Stimulated activated naive CD4-positive, alpha-beta T cell treated with Interleukin-2 at 50 U/mL for 16 hours (primary cell): ENCODE measurements around the gene HOXA10.

Source experiments
- DNase-seq: peaks from one replicate; lab custom pipeline; 2025; lab: John Stamatoyannopoulos, UW

HOXA10 gene

DNA sequence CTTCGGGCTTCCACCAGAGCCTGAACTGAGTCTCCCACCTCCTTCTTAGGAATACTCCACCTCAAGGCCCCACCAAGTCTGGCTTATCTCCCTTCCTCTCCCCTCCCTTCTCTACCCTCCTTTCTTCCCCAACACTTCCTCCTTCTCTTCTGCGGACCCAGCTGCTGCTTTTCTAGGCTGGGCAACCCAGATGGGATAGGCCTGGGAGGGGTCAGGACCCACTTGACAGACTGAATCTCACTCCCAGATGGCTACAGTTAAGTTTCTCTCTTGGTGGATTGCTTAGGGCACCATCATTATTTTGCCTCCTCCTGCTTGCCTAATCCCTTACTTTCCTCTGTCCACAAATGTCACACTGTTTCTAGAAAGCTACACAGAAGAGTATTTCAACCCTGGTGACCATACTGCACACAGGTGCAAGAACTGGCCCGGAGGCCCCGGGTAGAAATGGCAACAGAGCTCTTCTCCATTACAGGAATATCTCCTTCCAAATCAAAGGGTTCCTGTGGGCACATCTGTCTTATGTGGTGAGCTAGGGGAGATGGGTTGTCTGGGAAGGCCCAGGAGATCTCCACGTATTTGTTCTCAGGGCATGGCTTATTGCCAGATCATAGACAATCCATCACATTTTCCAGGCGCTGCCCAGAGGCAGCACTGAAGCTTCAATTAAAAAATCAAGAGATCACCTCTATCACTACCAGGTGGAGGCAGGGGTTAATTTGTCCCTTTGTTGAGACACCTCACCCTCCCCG is 16.1 kb upstream of the HOXA10 start:
- no peak for DNase-seq

GRCh38 chr7:27189295-27189996 is 15.3 kb upstream of the HOXA10 start:
- DNase-seq, result no peak

DNA sequence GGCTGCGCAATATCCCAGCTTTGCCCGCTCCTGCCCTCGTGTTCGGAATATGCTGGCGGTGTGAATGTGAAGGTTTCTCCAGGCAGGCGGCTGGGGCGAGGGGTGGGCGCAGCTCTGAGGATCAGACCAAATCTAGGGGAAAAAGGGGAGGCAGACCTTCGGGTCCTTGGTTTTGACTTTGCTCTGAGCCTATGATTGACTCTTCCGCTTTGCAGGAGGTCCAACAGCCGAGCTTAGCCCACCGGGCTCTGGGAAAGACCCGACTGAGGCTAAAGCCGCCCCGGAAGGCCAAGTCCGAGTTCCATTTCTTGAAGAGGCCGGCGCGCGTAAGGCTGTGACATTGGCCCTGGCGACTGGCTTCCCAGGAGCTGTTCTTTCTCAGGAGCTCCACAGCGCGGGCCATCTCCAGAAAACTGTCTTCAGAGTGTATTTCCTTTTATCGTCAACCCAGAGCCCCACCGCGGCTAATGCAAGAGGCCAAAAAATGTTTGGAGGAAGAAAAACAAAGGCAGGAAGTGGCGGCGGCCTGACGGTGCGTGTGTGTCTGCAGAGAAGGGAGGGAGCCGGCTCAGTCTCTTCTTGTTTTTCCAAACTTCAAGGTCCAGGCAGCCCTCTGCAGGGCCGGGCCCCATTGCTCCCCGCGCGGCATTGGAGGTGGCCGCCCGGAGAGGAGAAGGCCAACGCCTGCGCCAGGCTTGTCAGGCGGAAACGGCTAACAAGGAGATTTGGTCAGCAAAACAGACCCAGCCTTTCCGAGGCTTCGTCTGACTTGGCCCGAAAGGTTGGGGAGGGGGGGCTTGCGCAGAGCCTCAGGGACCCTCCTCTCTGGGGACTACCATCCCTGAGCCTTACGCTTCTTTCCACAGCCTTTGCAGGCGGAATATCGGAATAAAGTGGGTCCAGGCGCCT is 14.5 kb upstream of the HOXA10 start:
- DNase-seq, result no peak

DNA sequence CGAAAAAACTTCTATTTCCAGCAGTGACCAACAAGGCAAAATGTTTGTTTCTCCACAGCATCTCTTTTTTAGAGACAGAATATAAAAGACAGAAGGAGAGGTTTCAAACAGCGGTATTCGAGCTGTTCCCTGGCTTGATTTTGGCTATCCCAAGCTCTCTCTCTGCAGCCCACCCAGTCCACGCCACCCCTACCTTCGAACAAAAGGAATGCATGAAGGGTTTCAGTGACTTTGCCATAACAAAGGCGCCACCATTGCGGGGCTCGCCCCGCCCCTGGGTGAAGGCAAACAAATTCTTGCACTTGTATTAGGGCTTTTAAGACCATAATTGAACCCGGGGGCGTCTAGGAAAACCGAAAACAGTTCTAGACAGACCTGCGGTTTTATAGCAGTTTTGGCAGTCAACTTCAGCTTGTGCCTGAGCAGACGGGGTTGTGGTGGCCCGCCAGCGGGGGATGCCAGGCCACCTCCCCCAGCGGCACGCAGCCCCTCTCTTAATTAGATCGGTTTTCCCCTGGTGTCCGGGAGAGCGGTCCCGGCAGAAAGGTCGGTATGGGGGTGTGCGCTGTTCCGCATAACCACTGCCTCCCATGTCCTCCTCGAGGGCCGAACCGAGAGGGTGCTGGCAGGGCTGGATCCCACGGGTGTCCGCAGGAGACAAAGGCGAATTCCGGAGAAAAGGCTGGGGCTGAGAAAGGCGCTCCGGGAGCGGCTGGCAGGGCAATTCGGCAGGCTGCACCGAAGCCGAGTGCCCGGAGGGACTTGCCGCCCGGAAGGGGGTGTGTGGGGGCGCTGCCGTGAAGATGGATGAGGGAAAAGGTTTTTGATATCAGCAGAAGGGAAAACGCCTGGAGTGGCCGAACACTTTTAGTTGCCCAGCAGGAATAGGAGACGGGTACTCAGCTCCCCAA is 13.6 kb upstream of the HOXA10 start:
- DNase-seq, result no peak

GRCh38 chr7:27186668-27187474 is 12.8 kb upstream of the HOXA10 start:
- no peak for DNase-seq

GRCh38 chr7:27185854-27186667 is 11.9 kb upstream of the HOXA10 start:
- DNase-seq, result no peak

- DNase-seq, result no peak
These were observed 11.1 kb upstream of the HOXA10 start, which contains the start of gene HOXA11 for GRCh38 chr7:27185013-27185853. Gene HOXA11 (minus strand): TSS chr7:27185232. CDS start chr7:27185144, 88 bp downstream.

DNA sequence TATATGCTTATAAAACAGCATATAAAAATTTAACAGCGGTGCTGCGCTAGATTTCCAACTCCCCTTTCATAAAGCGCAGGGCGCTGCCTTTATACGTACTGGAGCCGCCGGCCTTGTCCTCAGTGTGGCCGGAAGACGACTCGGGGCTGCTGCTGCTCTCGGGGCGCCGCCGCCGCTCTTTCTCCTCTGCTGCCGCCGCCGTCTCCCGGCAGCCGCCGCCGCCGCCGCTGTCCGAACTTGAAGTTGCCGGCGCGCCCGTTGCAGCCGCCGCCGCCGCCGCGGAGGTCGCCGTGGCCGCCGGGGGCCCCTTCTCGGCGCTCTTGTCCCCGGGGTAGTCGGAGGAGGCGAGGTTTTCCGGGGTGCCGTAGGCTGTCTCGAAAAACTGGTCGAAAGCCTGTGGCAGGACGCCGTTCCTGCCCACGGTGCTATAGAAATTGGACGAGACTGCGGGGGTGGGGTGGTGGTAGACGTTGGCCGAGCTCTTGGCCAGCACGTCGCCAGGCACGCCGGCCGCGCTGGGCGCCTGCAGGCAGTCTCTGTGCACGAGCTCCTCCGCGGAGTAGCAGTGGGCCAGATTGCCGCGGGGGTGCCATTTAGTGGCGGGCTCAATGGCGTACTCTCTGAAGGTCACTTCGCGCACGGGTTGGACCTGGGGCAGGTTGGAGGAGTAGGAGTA is 10.4 kb upstream of the HOXA10 start:
- no peak for DNase-seq

- DNase-seq, result no peak
These were observed 9.7 kb upstream of the HOXA10 start for GRCh38 chr7:27183682-27184336.

DNA sequence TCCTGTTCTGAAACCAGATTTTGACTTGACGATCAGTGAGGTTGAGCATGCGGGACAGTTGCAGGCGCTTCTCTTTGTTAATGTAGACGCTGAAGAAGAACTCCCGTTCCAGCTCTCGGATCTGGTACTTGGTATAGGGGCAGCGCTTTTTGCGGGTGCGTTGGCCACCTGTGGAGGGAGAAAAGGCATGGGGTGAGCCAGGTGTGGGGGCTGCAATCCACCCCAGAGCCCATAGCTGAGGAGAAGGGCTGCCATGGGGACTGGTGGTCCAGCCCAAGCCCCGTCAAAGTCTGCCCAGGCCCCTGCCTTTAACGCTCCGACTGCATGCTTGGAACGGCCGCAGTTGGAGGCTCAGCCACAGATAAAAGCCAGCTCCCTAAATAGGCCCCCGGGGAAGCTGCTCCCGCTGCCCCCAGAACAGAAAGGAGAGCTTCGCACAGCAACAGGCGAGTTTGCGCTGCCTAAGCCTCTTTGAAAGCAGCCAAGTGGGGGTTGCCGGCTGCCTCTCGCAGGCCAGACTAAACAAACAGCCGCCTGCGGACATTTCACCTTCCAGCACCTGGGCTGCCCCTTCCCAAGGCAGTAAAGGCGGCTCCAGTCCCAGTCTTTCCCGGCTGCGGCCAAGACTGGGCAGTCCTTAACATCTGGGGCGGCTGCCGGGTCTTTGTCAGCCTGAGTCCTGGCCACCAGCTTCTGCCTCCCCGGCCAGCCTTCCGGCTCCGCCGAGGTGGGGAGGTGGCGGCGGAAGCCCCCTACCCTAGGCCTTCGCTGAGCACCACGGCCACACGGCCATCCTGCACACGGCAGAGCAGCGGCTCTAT is 9.0 kb upstream of the HOXA10 start:
- no peak for DNase-seq

GRCh38 chr7:27182285-27182841 is 8.2 kb upstream of the HOXA10 start:
- no peak for DNase-seq

DNA sequence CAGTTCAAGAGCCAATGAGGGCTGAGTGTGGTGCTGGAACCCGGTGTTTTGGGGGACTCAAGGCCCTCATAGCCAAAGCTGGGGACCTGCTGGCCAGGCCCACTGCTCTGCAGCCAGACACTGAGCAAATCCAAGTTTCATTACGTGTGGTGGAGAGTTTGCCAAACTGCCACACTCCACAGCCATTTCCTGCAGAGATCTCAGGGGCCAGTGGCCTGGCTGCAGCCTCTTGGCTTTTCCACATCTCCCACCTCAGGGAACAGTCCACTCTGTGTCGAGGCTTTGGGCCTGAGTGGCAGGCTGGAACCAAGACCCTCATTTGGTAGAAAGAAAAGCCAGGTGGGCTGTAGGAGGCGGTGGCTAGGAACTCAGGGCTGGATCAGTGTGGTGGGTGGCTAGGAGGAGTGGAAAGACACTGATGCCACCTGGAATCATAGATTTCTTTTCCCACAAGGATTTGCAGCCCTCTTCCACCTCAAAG is 7.7 kb upstream of the HOXA10 start:
- no peak for DNase-seq

DNA sequence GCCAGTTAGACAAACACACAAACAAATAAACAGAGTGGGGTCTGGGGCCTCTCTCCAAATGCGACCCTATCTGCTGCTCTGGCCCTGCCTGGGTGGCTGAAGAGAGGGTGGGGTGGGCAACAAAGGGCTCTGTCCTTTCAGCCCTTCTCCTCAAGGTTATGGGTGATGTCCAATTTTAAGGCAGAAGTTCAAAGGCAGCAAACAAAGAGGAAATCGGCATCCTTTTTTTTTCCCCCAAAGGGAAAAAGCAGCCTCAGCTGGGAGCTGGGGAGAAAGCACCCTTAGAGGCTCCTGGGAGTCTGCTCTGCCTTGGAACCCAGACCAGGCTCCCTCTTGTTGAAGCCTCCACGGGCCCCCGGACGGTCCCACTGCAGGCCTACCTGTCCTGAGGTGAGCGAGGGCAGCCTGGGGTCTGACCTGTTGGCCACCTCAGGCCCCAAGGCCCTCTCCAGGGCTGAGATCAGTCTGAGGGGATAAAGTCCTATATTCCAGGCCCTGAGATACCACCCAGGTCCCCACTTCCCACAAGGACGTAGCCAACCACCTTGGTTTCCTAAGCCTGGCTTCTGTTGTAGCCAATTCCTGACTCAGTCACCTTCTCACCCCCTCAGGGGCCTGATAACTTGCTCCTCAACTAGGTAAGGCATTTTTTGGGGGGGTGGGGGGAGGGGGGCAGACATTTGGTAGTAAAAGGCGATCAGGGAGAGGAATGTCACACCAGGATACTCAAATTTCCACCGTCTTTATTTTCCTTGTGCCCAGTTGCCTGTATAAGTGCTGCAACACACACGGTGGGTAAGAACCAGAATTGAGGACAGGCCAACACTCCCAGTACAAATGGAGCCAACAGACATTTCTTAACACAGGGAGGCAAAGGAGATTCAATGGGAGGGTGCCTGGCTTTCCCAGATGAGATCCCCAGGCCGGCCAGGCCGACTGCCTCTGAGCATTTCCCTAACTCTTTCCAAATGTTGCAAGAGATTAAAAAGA is 6.6 kb upstream of the HOXA10 start:
- no peak for DNase-seq

DNA sequence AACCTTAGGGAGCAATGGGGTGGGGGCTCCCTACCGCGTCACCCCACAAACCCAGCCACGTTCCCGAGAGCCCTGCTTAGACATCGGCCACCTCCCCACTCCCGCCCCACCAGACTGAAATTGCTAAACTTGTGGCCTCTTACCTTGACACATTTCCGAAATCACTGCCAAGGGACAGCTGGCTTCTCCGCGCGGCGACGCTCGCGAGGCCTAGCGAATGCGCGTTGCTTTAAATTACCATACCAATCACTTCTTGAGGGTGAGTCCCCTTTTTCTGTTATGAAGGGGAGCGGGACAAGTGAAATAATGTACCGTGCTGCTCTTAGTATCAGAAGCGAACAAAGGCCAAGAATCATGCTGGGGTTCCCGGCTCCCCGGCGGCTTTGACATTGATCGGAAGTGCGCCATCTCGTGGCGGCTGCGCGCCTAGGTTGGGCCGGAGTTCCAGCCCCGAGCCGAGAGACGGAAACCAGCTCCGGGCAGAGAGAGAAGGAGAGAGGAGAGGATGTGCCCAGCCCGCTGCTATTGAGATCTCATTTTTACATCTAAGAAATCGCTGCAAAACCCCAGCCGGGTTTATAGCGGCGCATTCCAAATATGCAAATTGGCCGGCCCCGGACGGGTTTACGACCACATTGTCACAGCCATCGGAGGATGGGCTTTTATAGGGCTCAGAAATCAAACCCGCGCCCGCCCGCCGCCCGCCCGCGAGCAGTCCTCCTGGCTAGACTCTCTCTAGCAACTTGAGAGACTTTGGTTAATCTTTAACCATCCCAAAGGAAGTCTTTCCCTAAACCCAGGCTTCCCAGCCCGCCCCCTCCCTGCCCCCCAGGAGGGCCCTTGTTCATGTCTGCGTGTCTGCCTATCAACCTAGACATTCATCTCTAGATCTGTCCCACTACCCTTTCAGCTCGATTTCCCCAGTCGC is 5.6 kb upstream of the HOXA10 start:
- peak; percentile 36 for DNase-seq
